ENCODE results near the gene UBXN4. TPM values are rescaled to one million over a fixed set of nuclear protein-coding genes. Genes with fewer than 3 reads are reported as not detected.

Gene UBXN4
- total RNA-seq, 4 donors from 2014 or later = 54.2 to 101 (median 61.3) TPM

- peaks cover 7 to 26% (median 18%) of the 10 kb centered on the region in 4 donors for H3K4me1 ChIP-seq
- no peak overlapping the region for H3K4me3 ChIP-seq
- TF ChIP-seq CTCF (IDR thresholded peaks at IDR 0.05) (no peak), POLR2A (IDR thresholded peaks at IDR 0.05) (no peak), EP300 (IDR thresholded peaks at IDR 0.05; ENCODE audit: low read depth) (no peak), POLR2AphosphoS5 (IDR thresholded peaks at IDR 0.05) (no peak)
- in situ Hi-C loops (cut with MboI; ENCODE audit: low pct_ligation_motif_present in 1 of 4, low pct_unique_long_range_greater_than_20kb in 1 of 4, low sequenced_read_pairs in 3 of 4) = loop anchor here in 1 of 4 donors (10.0 kb wide), 1 partner anchor 210 kb away; the partner anchor contains the start of genes R3HDM1 and ZRANB3
- 83 to 85% methylated on average over 5 of the region's 5 CpGs for WGBS, 2 donors (ENCODE audit: low coverage in 1 of 2)
- H3K27ac ChIP-seq = no peak overlapping the region
- H3K27me3 ChIP-seq = no peaks in the 10 kb centered on the region
- peaks cover 0 to 23% (median 11%) of the 10 kb centered on the region in 4 donors for H3K36me3 ChIP-seq
- no peaks in the 10 kb centered on the region for H3K9me3 ChIP-seq
- intact Hi-C loops (cut with DNase I; ENCODE audit: low total_unique reads) = loop anchor here (10.0 kb wide), 1 partner anchor 220 kb away; no protein-coding TSS in a partner anchor
- DNase-seq = no peak
Measured at GRCh38 chr2:135744760-135745314, 3.2 kb downstream of the UBXN4 start.

GRCh38 chr2:135745545-135745944 is 3.9 kb downstream of the UBXN4 start:
- peaks cover 7 to 26% (median 18%) of the 10 kb centered on the region in 4 donors for H3K4me1 ChIP-seq
- intact Hi-C loops (cut with DNase I; ENCODE audit: low total_unique reads) = loop anchor here (10.0 kb wide), 1 partner anchor 221 kb away; no protein-coding TSS in a partner anchor
- no peaks in the 10 kb centered on the region for H3K27me3 ChIP-seq
- peaks cover 0 to 29% (median 14%) of the 10 kb centered on the region in 4 donors for H3K36me3 ChIP-seq
- no peak for TF ChIP-seq POLR2A (IDR thresholded peaks at IDR 0.05)
- no peak for TF ChIP-seq CTCF (IDR thresholded peaks at IDR 0.05)
- TF ChIP-seq POLR2AphosphoS5 (IDR thresholded peaks at IDR 0.05) = no peak
- TF ChIP-seq EP300 (IDR thresholded peaks at IDR 0.05; ENCODE audit: low read depth) = no peak
- in situ Hi-C loops (cut with MboI; ENCODE audit: low pct_ligation_motif_present in 1 of 4, low pct_unique_long_range_greater_than_20kb in 1 of 4, low sequenced_read_pairs in 3 of 4) = loop anchor here in 1 of 4 donors (10.0 kb wide), 1 partner anchor 211 kb away; the partner anchor contains the start of genes R3HDM1 and ZRANB3
- WGBS, 2 donors (ENCODE audit: low coverage in 1 of 2) = 76 to 83% methylated on average over 3 to 4 of the region's 4 CpGs
- H3K4me3 ChIP-seq = no peak overlapping the region
- H3K9me3 ChIP-seq = no peaks in the 10 kb centered on the region
- no peak for DNase-seq
- H3K27ac ChIP-seq = no peak overlapping the region

GRCh38 chr2:135755573-135755972 is 13.9 kb downstream of the UBXN4 start:
- DNase-seq = no peak
- TF ChIP-seq POLR2A (IDR thresholded peaks at IDR 0.05) (no peak), POLR2AphosphoS5 (IDR thresholded peaks at IDR 0.05) (no peak), CTCF (IDR thresholded peaks at IDR 0.05) (no peak), EP300 (IDR thresholded peaks at IDR 0.05; ENCODE audit: low read depth) (no peak)
- Histone ChIP-seq H3K27me3 (no peaks in the 10 kb centered on the region), H3K4me3 (no peak overlapping the region), H3K9me3 (peaks cover 6 to 20% of the 10 kb centered on the region in 2 donors), H3K27ac (no peak overlapping the region), H3K4me1 (no peaks in the 10 kb centered on the region), H3K36me3 (peaks cover 0 to 83% (median 27%) of the 10 kb centered on the region in 4 donors)
- intact Hi-C loops (cut with DNase I; ENCODE audit: low total_unique reads) (no loop called here), in situ Hi-C loops (cut with MboI; ENCODE audit: low pct_ligation_motif_present in 1 of 4, low pct_unique_long_range_greater_than_20kb in 1 of 4, low sequenced_read_pairs in 3 of 4) (no loop called here)
- 99 to 100% methylated on average over 2 of the region's 2 CpGs for WGBS, 2 donors (ENCODE audit: low coverage in 1 of 2)

- H3K27ac ChIP-seq = no peak overlapping the region
- H3K4me3 ChIP-seq = no peak overlapping the region
- H3K9me3 ChIP-seq = peaks cover 6 to 20% of the 10 kb centered on the region in 2 donors
- no peak for DNase-seq
- no peaks in the 10 kb centered on the region for H3K27me3 ChIP-seq
- intact Hi-C loops (cut with DNase I; ENCODE audit: low total_unique reads) (no loop called here), in situ Hi-C loops (cut with MboI; ENCODE audit: low pct_ligation_motif_present in 1 of 4, low pct_unique_long_range_greater_than_20kb in 1 of 4, low sequenced_read_pairs in 3 of 4) (no loop called here)
- TF ChIP-seq POLR2A (IDR thresholded peaks at IDR 0.05) = no peak
- no peak for TF ChIP-seq EP300 (IDR thresholded peaks at IDR 0.05; ENCODE audit: low read depth)
- no peak for TF ChIP-seq CTCF (IDR thresholded peaks at IDR 0.05)
- TF ChIP-seq POLR2AphosphoS5 (IDR thresholded peaks at IDR 0.05) = no peak
- 100% methylated on average over 1 of the region's 1 CpG for WGBS, 2 donors (ENCODE audit: low coverage in 1 of 2)
- peaks cover 0 to 86% (median 32%) of the 10 kb centered on the region in 4 donors for H3K36me3 ChIP-seq
- H3K4me1 ChIP-seq = no peaks in the 10 kb centered on the region
Measured at GRCh38 chr2:135756692-135757091, 15.0 kb downstream of the UBXN4 start.
